Measurements from ENCODE around the gene KRT86.
A peak's percentile ranks its signal among the peaks of the same experiment; 100 is the strongest.

KRT86 gene

GRCh38 chr12:52277486-52278245, 3.2 kb downstream of the KRT86 start:
- no peak for TF ChIP-seq CTCF (conservative IDR thresholded peaks at IDR 0.05; ENCODE audit: low read depth, low read length)
- no peak for DNase-seq (ENCODE audit: low read depth)
- H3K4me3 ChIP-seq (ENCODE audit: low read depth, low read length), result no peak overlapping the region

- no peak overlapping the region for H3K4me3 ChIP-seq (ENCODE audit: low read depth, low read length)
- peak; percentile 81 for DNase-seq (ENCODE audit: low read depth)
- peak; percentile 91 for TF ChIP-seq CTCF (conservative IDR thresholded peaks at IDR 0.05; ENCODE audit: low read depth, low read length)
Measured at GRCh38 chr12:52278575-52279421, 4.4 kb downstream of the KRT86 start.

GRCh38 chr12:52279422-52280318, 5.2 kb downstream of the KRT86 start:
- no peak overlapping the region for H3K4me3 ChIP-seq (ENCODE audit: low read depth, low read length)
- peak; percentile 33 for DNase-seq (ENCODE audit: low read depth)
- peak; percentile 10 for TF ChIP-seq CTCF (conservative IDR thresholded peaks at IDR 0.05; ENCODE audit: low read depth, low read length)

- peak; percentile 94 for DNase-seq (ENCODE audit: low read depth)
Measured at GRCh38 chr12:52280319-52280795, 5.9 kb downstream of the KRT86 start.

GRCh38 chr12:52280796-52281560, 6.5 kb downstream of the KRT86 start:
- DNase-seq (ENCODE audit: low read depth), result peak; percentile 98
- no peak for TF ChIP-seq CTCF (conservative IDR thresholded peaks at IDR 0.05; ENCODE audit: low read depth, low read length)
- H3K4me3 ChIP-seq (ENCODE audit: low read depth, low read length), result no peak overlapping the region

More at GRCh38 chr12:52280319-52280795, 5.9 kb downstream of the KRT86 start:
- no peak overlapping the region for H3K4me3 ChIP-seq (ENCODE audit: low read depth, low read length)
- TF ChIP-seq CTCF (conservative IDR thresholded peaks at IDR 0.05; ENCODE audit: low read depth, low read length), result no peak

Measured in choroid plexus epithelial cell (primary cell).